ENCODE results near the gene COMP.

COMP gene

GRCh38 chr19:18768997-18769891, 21.9 kb downstream of the COMP start:
- DNase-seq (ENCODE audit: low read depth) = no peak

- DNase-seq (ENCODE audit: low read depth) = no peak
Observed at GRCh38 chr19:18768046-18768771, 22.9 kb downstream of the COMP start.

- DNase-seq (ENCODE audit: low read depth) = no peak
Observed at GRCh38 chr19:18765224-18765623, 25.9 kb downstream of the COMP start.

- no peak for DNase-seq (ENCODE audit: low read depth)
Observed at GRCh38 chr19:18764591-18765051, 26.5 kb downstream of the COMP start.

- peak; percentile 44 for DNase-seq (ENCODE audit: low read depth)
Observed at GRCh38 chr19:18763674-18764590, 27.2 kb downstream of the COMP start.

GRCh38 chr19:18762125-18763023, 28.7 kb downstream of the COMP start:
- DNase-seq (ENCODE audit: low read depth) = no peak

- DNase-seq (ENCODE audit: low read depth) = no peak
Observed at GRCh38 chr19:18761531-18762110, 29.5 kb downstream of the COMP start.

GRCh38 chr19:18760440-18761383, 30.4 kb downstream of the COMP start:
- no peak for DNase-seq (ENCODE audit: low read depth)

- DNase-seq (ENCODE audit: low read depth) = no peak
Observed at GRCh38 chr19:18759995-18760426, 31.1 kb downstream of the COMP start.

- DNase-seq (ENCODE audit: low read depth) = no peak
Observed at GRCh38 chr19:18759304-18759994, 31.7 kb downstream of the COMP start.

- no peak for DNase-seq (ENCODE audit: low read depth)
Observed at GRCh38 chr19:18756896-18757295, 34.2 kb downstream of the COMP start.

- DNase-seq (ENCODE audit: low read depth) = no peak
Observed at GRCh38 chr19:18754501-18754900, 36.6 kb downstream of the COMP start.

GRCh38 chr19:18751571-18751970, 39.5 kb downstream of the COMP start:
- DNase-seq (ENCODE audit: low read depth) = no peak

GRCh38 chr19:18750295-18750970, 40.7 kb downstream of the COMP start:
- DNase-seq (ENCODE audit: low read depth) = no peak

GRCh38 chr19:18749362-18750231, 41.5 kb downstream of the COMP start:
- no peak for DNase-seq (ENCODE audit: low read depth)

GRCh38 chr19:18746401-18747325, 44.4 kb downstream of the COMP start:
- DNase-seq (ENCODE audit: low read depth) = no peak

Data from fibroblast of gingiva (primary cell).